ENCODE results near the gene MAGI2. TPM values are rescaled to one million over a fixed set of nuclear protein-coding genes. Genes with fewer than 3 reads are reported as not detected.

MAGI2 gene
- total RNA-seq, 5 donors from 2014 or later (not counting 1 experiment from before 2014, with no cell fraction given): 0.10 to 0.77 (median 0.22) TPM

GRCh38 chr7:78043159-78043558, 1410.3 kb downstream of the MAGI2 start:
- Mint-ChIP-seq H3K36me3 (no peaks in the 10 kb centered on the region), H3K4me1 (peaks cover 0 to 6% (median 2%) of the 10 kb centered on the region in 3 donors), H3K9me3 (no peaks in the 10 kb centered on the region), H3K4me3 (no peak overlapping the region), H3K27ac (no peak overlapping the region), H3K27me3 (peaks cover 11 to 23% of the 10 kb centered on the region in 2 donors)
- Histone ChIP-seq H3K27ac (ENCODE audit: low read length) (no peak overlapping the region), H3K36me3 (ENCODE audit: control insufficient read depth in 2 of 2, extremely low read depth in 1 of 2, insufficient read depth in 1 of 2, low read length in 1 of 2) (no peaks in the 10 kb centered on the region), H3K4me1 (ENCODE audit: control insufficient read depth in 1 of 2, extremely low read depth in 1 of 2, insufficient read depth in 2 of 2, low read length in 2 of 2) (peaks cover 0 to 6% of the 10 kb centered on the region in 2 experiments), H3K4me3 (ENCODE audit: control insufficient read depth in 1 of 2, extremely low read depth in 1 of 2, low read length in 1 of 2) (no peak overlapping the region), H3K9me3 (no peaks in the 10 kb centered on the region), H3K27me3 (replicated peaks in 1 of 2; ENCODE audit: control insufficient read depth in 2 of 2, extremely low read depth in 1 of 2, insufficient read depth in 2 of 2, low read length in 1 of 2) (peaks cover 0 to 11% of the 10 kb centered on the region in 2 experiments)
- ATAC-seq (replicated peaks in 1 of 4) (no peak), DNase-seq (no peak)
- ChIA-PET POLR2A (no interaction called here), CTCF (interaction anchor here (0.6 to 0.9 kb wide), 3 partner anchors 23 to 488 kb away, joined by 3 to 5 read pairs (median 4); no protein-coding TSS in a partner anchor)
- no CpG with 5 or more reads among the region's 2 CpGs for WGBS (ENCODE audit: insufficient coverage)

GRCh38 chr7:78041423-78041822, 1412.0 kb downstream of the MAGI2 start:
- ATAC-seq (replicated peaks in 1 of 4) (no peak), DNase-seq (no peak)
- Histone ChIP-seq H3K4me3 (ENCODE audit: control insufficient read depth in 1 of 2, extremely low read depth in 1 of 2, low read length in 1 of 2) (no peak overlapping the region), H3K4me1 (ENCODE audit: control insufficient read depth in 1 of 2, extremely low read depth in 1 of 2, insufficient read depth in 2 of 2, low read length in 2 of 2) (peaks cover 0 to 6% of the 10 kb centered on the region in 2 experiments), H3K27me3 (replicated peaks in 1 of 2; ENCODE audit: control insufficient read depth in 2 of 2, extremely low read depth in 1 of 2, insufficient read depth in 2 of 2, low read length in 1 of 2) (peaks cover 0 to 11% of the 10 kb centered on the region in 2 experiments), H3K9me3 (no peaks in the 10 kb centered on the region), H3K27ac (ENCODE audit: low read length) (no peak overlapping the region), H3K36me3 (ENCODE audit: control insufficient read depth in 2 of 2, extremely low read depth in 1 of 2, insufficient read depth in 1 of 2, low read length in 1 of 2) (no peaks in the 10 kb centered on the region)
- no peak overlapping the region for H3K27ac Mint-ChIP-seq
- WGBS (ENCODE audit: insufficient coverage): no CpG with 5 or more reads among the region's 3 CpGs
- H3K9me3 Mint-ChIP-seq: no peaks in the 10 kb centered on the region
- POLR2A ChIA-PET: no interaction called here
- H3K4me1 Mint-ChIP-seq: peaks cover 0 to 6% (median 2%) of the 10 kb centered on the region in 3 donors
- H3K27me3 Mint-ChIP-seq: peaks cover 11 to 23% of the 10 kb centered on the region in 2 donors
- no peak overlapping the region for H3K4me3 Mint-ChIP-seq
- CTCF ChIA-PET: no interaction called here
- H3K36me3 Mint-ChIP-seq: no peaks in the 10 kb centered on the region

DNA sequence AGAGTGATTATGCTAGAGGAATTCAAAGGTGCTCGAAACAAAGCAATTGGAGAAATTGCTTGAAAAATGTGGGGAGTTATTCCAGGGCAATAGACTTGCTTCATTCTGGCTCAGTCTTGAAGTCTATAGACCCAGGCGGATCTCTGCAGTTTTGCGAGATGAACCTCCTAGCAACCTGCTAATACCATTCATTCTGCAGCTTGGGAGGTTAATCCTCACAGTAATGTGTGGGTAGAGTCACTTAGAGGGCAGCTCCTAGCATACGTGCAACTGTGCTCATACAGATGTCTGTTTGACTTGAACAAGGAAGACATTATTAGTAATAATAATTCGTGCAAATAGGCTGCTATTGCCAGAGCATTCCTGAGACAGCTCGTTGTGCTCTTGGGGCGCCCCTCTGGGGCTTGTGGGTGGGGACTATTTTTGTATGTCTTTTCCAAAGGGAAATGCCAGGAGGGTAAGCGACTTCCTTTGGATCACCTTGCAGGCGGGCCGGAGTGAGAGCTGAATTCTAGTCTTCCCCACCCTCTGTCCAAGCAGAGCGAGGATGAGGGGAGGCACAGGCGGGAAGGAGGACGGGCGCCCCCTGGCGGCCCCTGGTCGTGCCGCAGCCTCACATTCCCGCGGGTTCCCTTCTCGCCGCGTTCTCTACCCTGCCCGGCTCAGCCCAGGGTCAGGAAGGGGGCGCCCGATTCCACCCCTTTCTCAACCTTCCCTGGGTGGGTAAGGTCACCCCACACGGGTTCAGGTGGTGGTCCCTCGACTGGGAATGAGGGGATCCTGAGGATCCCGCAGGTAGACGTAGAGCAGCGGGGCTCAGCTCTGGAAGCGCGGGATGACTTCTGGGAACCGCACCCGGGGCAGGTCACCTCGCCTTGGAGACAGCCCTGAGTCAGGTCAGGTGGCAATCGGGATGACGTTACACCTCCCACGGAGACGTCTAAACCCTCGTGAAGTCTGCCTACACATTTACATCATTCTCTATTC, 1413.4 kb downstream of the MAGI2 start:
- ChIA-PET CTCF (interaction anchor here in 1 of 2 donors (0.7 to 1.1 kb wide), 2 partner anchors 19 to 26 kb away, joined by 3 to 5 read pairs; no protein-coding TSS in a partner anchor), POLR2A (no interaction called here)
- Mint-ChIP-seq H3K4me1 (peaks cover 0 to 6% (median 2%) of the 10 kb centered on the region in 3 donors), H3K27ac (no peak overlapping the region), H3K4me3 (no peak overlapping the region), H3K36me3 (no peaks in the 10 kb centered on the region), H3K27me3 (peaks cover 12 to 26% of the 10 kb centered on the region in 2 donors), H3K9me3 (no peaks in the 10 kb centered on the region)
- Histone ChIP-seq H3K27me3 (replicated peaks in 1 of 2; ENCODE audit: control insufficient read depth in 2 of 2, extremely low read depth in 1 of 2, insufficient read depth in 2 of 2, low read length in 1 of 2) (peaks cover 0 to 13% of the 10 kb centered on the region in 2 experiments), H3K27ac (ENCODE audit: low read length) (no peak overlapping the region), H3K4me1 (ENCODE audit: control insufficient read depth in 1 of 2, extremely low read depth in 1 of 2, insufficient read depth in 2 of 2, low read length in 2 of 2) (peaks cover 0 to 6% of the 10 kb centered on the region in 2 experiments), H3K36me3 (ENCODE audit: control insufficient read depth in 2 of 2, extremely low read depth in 1 of 2, insufficient read depth in 1 of 2, low read length in 1 of 2) (no peaks in the 10 kb centered on the region), H3K9me3 (no peaks in the 10 kb centered on the region), H3K4me3 (ENCODE audit: control insufficient read depth in 1 of 2, extremely low read depth in 1 of 2, low read length in 1 of 2) (no peak overlapping the region)
- WGBS (ENCODE audit: insufficient coverage): 41% methylated on average over 23 of the region's 40 CpGs
- ATAC-seq (replicated peaks in 1 of 4) (peak in 3 of 4 experiments; percentile 34 to 75 (median 45)), DNase-seq (peak in 28 of 35 experiments; percentile 2 to 58 (median 29))

DNA sequence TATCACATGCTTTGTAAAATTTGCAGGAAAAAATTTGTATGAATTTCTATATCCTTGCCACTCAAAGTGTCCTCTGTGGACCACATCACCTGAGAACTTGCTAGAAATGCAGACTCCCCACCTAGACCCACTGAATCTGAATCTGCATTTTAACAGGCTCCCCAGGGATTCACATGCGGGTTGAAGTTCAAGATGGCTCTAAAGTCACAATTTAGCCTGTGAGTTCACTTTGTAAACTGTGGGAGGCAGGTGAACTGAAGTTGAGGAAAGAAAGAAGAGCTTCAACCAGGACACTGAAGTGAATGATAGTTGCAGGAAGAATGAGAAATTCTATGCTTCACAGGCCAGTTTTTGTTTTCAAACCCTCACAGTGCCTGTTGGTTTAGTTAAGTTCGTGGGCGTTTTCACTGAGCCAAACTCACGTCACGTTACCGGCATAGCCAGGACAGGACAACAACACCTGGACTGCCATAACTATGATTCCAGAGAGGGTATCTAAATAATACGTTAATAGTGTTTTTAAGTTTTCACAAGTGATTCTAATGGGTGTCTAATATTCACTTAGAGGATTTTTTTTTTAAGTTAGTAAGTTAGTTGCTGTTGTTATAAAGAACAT, 1414.9 kb downstream of the MAGI2 start:
- Histone ChIP-seq H3K4me3 (ENCODE audit: control insufficient read depth in 1 of 2, extremely low read depth in 1 of 2, low read length in 1 of 2) (no peak overlapping the region), H3K9me3 (no peaks in the 10 kb centered on the region), H3K27me3 (replicated peaks in 1 of 2; ENCODE audit: control insufficient read depth in 2 of 2, extremely low read depth in 1 of 2, insufficient read depth in 2 of 2, low read length in 1 of 2) (peaks cover 0 to 16% of the 10 kb centered on the region in 2 experiments), H3K4me1 (ENCODE audit: control insufficient read depth in 1 of 2, extremely low read depth in 1 of 2, insufficient read depth in 2 of 2, low read length in 2 of 2) (peaks cover 0 to 6% of the 10 kb centered on the region in 2 experiments), H3K27ac (ENCODE audit: low read length) (no peak overlapping the region), H3K36me3 (ENCODE audit: control insufficient read depth in 2 of 2, extremely low read depth in 1 of 2, insufficient read depth in 1 of 2, low read length in 1 of 2) (no peaks in the 10 kb centered on the region)
- H3K27ac Mint-ChIP-seq: no peak overlapping the region
- POLR2A ChIA-PET: no interaction called here
- WGBS (ENCODE audit: insufficient coverage): no CpG with 5 or more reads among the region's 7 CpGs
- H3K36me3 Mint-ChIP-seq: no peaks in the 10 kb centered on the region
- CTCF ChIA-PET: no interaction called here
- ATAC-seq (replicated peaks in 1 of 4): no peak
- H3K4me1 Mint-ChIP-seq: peaks cover 0 to 6% (median 2%) of the 10 kb centered on the region in 3 donors
- no peak for DNase-seq
- H3K4me3 Mint-ChIP-seq: no peak overlapping the region
- H3K9me3 Mint-ChIP-seq: no peaks in the 10 kb centered on the region
- H3K27me3 Mint-ChIP-seq: peaks cover 19 to 35% of the 10 kb centered on the region in 2 donors

DNA sequence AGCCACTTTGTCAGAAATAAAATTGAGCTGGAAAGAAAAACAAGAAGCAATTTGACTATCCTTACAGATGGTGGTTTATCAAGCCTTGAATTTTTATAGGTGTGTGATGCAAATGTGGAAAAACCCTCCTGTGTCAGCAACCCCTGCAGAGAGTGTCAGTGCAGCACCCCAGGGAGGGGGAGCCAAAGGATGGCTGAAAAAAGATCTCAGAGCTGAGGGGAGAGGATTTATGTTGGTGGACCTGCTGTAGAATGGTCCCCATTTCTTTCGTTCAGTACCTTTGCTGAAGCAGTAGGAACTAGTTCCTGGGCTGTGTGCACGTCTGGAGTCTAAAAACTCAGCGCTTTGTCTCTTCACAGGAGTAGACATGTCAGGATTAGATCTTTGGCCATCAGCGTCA, 1415.9 kb downstream of the MAGI2 start:
- no peaks in the 10 kb centered on the region for H3K9me3 Mint-ChIP-seq
- H3K27ac ChIP-seq (ENCODE audit: low read length): no peak overlapping the region
- peaks cover 28 to 44% of the 10 kb centered on the region in 2 donors for H3K27me3 Mint-ChIP-seq
- H3K9me3 ChIP-seq: no peaks in the 10 kb centered on the region
- no peaks in the 10 kb centered on the region for H3K36me3 ChIP-seq (ENCODE audit: control insufficient read depth in 2 of 2, extremely low read depth in 1 of 2, insufficient read depth in 1 of 2, low read length in 1 of 2)
- DNase-seq: no peak
- no peak overlapping the region for H3K4me3 Mint-ChIP-seq
- no peak for ATAC-seq (replicated peaks in 1 of 4)
- H3K36me3 Mint-ChIP-seq: no peaks in the 10 kb centered on the region
- H3K4me1 Mint-ChIP-seq: peaks cover 0 to 6% (median 2%) of the 10 kb centered on the region in 3 donors
- H3K4me1 ChIP-seq (ENCODE audit: control insufficient read depth in 1 of 2, extremely low read depth in 1 of 2, insufficient read depth in 2 of 2, low read length in 2 of 2): peaks cover 0 to 6% of the 10 kb centered on the region in 2 experiments
- ChIA-PET CTCF (no interaction called here), POLR2A (no interaction called here)
- peaks cover 0 to 16% of the 10 kb centered on the region in 2 experiments for H3K27me3 ChIP-seq (replicated peaks in 1 of 2; ENCODE audit: control insufficient read depth in 2 of 2, extremely low read depth in 1 of 2, insufficient read depth in 2 of 2, low read length in 1 of 2)
- WGBS (ENCODE audit: insufficient coverage): 80% methylated on average over 3 of the region's 4 CpGs
- H3K27ac Mint-ChIP-seq: no peak overlapping the region
- H3K4me3 ChIP-seq (ENCODE audit: control insufficient read depth in 1 of 2, extremely low read depth in 1 of 2, low read length in 1 of 2): no peak overlapping the region

DNA sequence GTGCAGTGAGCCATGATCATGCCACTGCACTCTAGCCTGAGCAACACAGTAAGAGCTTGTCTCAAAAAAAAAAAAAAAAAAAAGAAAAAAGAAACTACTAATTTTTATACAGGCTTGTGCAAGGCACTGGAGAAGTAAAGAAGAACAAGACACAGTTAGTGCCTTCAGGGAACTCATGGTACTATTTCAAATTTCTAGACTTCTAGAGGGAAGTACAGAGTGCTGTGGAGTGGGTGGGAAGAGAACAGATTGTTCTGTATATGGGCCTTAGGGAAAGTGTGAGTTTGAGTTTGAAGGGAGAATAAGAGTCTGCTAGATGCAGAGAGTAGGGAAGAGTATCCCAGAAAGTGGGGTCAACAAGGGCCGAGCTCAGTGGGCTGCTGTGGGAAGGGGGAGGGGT, 1420.1 kb downstream of the MAGI2 start:
- CTCF ChIA-PET: interaction anchor here in 1 of 2 donors (1.3 kb wide), 1 partner anchor 13 kb away, joined by 3 read pairs; no protein-coding TSS in a partner anchor
- H3K27ac Mint-ChIP-seq: no peak overlapping the region
- no peak overlapping the region for H3K4me3 ChIP-seq (ENCODE audit: control insufficient read depth in 1 of 2, extremely low read depth in 1 of 2, low read length in 1 of 2)
- no peaks in the 10 kb centered on the region for H3K4me1 ChIP-seq (ENCODE audit: control insufficient read depth in 1 of 2, extremely low read depth in 1 of 2, insufficient read depth in 2 of 2, low read length in 2 of 2)
- no peaks in the 10 kb centered on the region for H3K36me3 Mint-ChIP-seq
- ATAC-seq (replicated peaks in 1 of 4) (no peak), DNase-seq (no peak)
- H3K36me3 ChIP-seq (ENCODE audit: control insufficient read depth in 2 of 2, extremely low read depth in 1 of 2, insufficient read depth in 1 of 2, low read length in 1 of 2): no peaks in the 10 kb centered on the region
- 67% methylated on average over 1 of the region's 1 CpG for WGBS (ENCODE audit: insufficient coverage)
- no peak overlapping the region for H3K4me3 Mint-ChIP-seq
- no peaks in the 10 kb centered on the region for H3K9me3 ChIP-seq
- no peaks in the 10 kb centered on the region for H3K4me1 Mint-ChIP-seq
- peaks cover 24 to 33% of the 10 kb centered on the region in 2 donors for H3K27me3 Mint-ChIP-seq
- H3K27ac ChIP-seq (ENCODE audit: low read length): no peak overlapping the region
- H3K27me3 ChIP-seq (replicated peaks in 1 of 2; ENCODE audit: control insufficient read depth in 2 of 2, extremely low read depth in 1 of 2, insufficient read depth in 2 of 2, low read length in 1 of 2): peaks cover 0 to 6% of the 10 kb centered on the region in 2 experiments
- POLR2A ChIA-PET: no interaction called here
- H3K9me3 Mint-ChIP-seq: no peaks in the 10 kb centered on the region
